HUDEP-2 (cell line): ENCODE measurements around the gene NTRK3.

ENCODE experiments used
- DNase-seq, 76 experiments: peaks; one replicate each; lab custom pipeline; 2025; ENCODE audit not compliant: unreplicated experiment in 76 of 76; lab: John Stamatoyannopoulos, UW

Gene NTRK3

GRCh38 chr15:88188300-88188699, 68.2 kb downstream of the NTRK3 start:
- DNase-seq = no peak

GRCh38 chr15:88187195-88187594, 69.3 kb downstream of the NTRK3 start:
- peak in 2 of 76 experiments; percentile 11 for DNase-seq

- no peak for DNase-seq
Measured at GRCh38 chr15:88185584-88185983, 71.0 kb downstream of the NTRK3 start.

GRCh38 chr15:88181613-88182012, 74.9 kb downstream of the NTRK3 start:
- no peak for DNase-seq

GRCh38 chr15:88179562-88179961, 77.0 kb downstream of the NTRK3 start:
- DNase-seq = no peak

- DNase-seq = no peak
Measured at GRCh38 chr15:88178631-88179030, 77.9 kb downstream of the NTRK3 start.

GRCh38 chr15:88177451-88177850, 79.1 kb downstream of the NTRK3 start:
- DNase-seq = no peak

GRCh38 chr15:88174571-88174970, 82.0 kb downstream of the NTRK3 start:
- no peak for DNase-seq

- peak in 21 of 76 experiments; percentile 1 to 24 (median 5) for DNase-seq
Measured at GRCh38 chr15:88166082-88166993, 90.2 kb downstream of the NTRK3 start.

GRCh38 chr15:88161636-88162035, 94.9 kb downstream of the NTRK3 start:
- DNase-seq = no peak

- no peak for DNase-seq
Measured at GRCh38 chr15:88155310-88155709, 101.2 kb downstream of the NTRK3 start.

GRCh38 chr15:88152672-88153071, 103.9 kb downstream of the NTRK3 start:
- no peak for DNase-seq

GRCh38 chr15:88147760-88148159, 108.8 kb downstream of the NTRK3 start:
- no peak for DNase-seq

- DNase-seq = no peak
Measured at GRCh38 chr15:88144921-88145653, 111.5 kb downstream of the NTRK3 start.

GRCh38 chr15:88142121-88142520, 114.4 kb downstream of the NTRK3 start:
- no peak for DNase-seq

- no peak for DNase-seq
Measured at GRCh38 chr15:88141269-88141889, 115.2 kb downstream of the NTRK3 start.

GRCh38 chr15:88140398-88140797, 116.1 kb downstream of the NTRK3 start:
- DNase-seq = no peak

- DNase-seq = no peak
Measured at GRCh38 chr15:88139936-88140335, 116.6 kb downstream of the NTRK3 start.

GRCh38 chr15:88133795-88134194, 122.7 kb downstream of the NTRK3 start:
- DNase-seq = no peak

GRCh38 chr15:88132499-88132898, 124.0 kb downstream of the NTRK3 start:
- no peak for DNase-seq

- DNase-seq = no peak
Measured at GRCh38 chr15:88131937-88132336, 124.6 kb downstream of the NTRK3 start.
